GM12874 (cell line): Measurements from ENCODE around the gene HOXA7.

Experiments used
- TF ChIP-seq, protein P1 (sequence below): IDR thresholded peaks from 2 replicates; pipeline ENCODE4 v1.5.1; 2011; ENCODE audit warnings: low read depth, mild to moderate bottlenecking, control low read depth, low read length, moderate library complexity; ENCODE audit not compliant: insufficient read depth

Gene HOXA7

GRCh38 chr7:27168265-27168947 is 11.9 kb upstream of the HOXA7 start:
- TF ChIP-seq, protein P1, sequence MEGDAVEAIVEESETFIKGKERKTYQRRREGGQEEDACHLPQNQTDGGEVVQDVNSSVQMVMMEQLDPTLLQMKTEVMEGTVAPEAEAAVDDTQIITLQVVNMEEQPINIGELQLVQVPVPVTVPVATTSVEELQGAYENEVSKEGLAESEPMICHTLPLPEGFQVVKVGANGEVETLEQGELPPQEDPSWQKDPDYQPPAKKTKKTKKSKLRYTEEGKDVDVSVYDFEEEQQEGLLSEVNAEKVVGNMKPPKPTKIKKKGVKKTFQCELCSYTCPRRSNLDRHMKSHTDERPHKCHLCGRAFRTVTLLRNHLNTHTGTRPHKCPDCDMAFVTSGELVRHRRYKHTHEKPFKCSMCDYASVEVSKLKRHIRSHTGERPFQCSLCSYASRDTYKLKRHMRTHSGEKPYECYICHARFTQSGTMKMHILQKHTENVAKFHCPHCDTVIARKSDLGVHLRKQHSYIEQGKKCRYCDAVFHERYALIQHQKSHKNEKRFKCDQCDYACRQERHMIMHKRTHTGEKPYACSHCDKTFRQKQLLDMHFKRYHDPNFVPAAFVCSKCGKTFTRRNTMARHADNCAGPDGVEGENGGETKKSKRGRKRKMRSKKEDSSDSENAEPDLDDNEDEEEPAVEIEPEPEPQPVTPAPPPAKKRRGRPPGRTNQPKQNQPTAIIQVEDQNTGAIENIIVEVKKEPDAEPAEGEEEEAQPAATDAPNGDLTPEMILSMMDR: no peak

DNA sequence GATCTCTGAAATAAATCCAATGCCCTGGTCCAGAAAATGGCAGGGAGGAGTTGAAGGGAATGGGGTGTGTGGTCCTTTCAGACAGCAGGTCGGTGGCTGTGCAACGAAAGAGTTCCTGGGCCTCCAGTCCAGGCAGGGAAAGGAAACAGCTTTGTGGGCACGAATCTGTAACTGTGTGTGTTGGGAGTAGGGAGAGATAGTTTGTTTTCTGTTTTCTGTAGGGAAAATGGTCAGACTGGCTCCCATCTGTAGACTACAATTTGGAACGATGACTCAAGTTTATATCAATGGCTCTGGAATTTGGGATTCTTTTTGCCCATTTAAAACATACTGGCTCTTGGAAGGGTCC is 11.4 kb upstream of the HOXA7 start:
- TF ChIP-seq, protein P1: no peak

GRCh38 chr7:27166531-27167505 is 10.3 kb upstream of the HOXA7 start:
- TF ChIP-seq, protein P1: no peak

DNA sequence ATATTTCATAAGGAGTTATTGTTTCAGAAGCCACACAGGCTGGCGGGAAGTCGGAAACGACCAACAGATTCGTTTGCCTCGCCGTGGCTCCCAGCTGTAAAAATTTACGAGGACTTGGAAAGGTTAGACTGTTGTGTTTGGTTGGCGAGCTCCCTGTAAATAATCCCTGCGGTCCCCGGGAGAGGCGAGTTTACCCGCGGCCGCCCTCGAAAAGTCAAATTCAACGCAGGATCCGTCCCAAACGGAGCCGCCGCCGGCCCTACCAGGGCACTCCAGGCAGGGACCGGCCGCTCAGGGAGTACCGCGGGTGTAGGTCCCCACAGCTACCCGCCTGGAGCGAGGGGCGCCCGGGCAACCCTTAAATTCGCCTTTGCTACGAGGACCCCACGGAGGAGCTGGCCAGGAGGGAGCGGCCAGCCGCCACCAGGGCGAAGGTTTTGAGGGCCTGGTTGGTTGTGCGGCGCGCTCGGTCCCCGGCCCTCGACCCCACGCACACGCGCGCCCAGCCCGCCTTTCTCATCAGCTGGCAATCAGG is 9.6 kb upstream of the HOXA7 start:
- TF ChIP-seq, protein P1: no peak

GRCh38 chr7:27165089-27165995 is 8.9 kb upstream of the HOXA7 start, which contains the start of gene HOXA9:
TSS of gene HOXA9 (minus strand) at chr7:27165537. CDS start at chr7:27165457, 80 bp downstream.
- TF ChIP-seq, protein P1: no peak

- TF ChIP-seq, protein P1: 0 out of 2 replicates have a peak, but pooled peaks have one; percentile 10
Measured at GRCh38 chr7:27164367-27165088, 8.1 kb upstream of the HOXA7 start.
